ENCODE measurements around the gene RAP1GAP. TPM values are rescaled to one million over a fixed set of nuclear protein-coding genes. Genes with fewer than 3 reads are reported as not detected.

The RAP1GAP gene
- total RNA-seq, 1 experiment from 2014 or later, result not detected

- no peaks in the 10 kb centered on the region for H3K79me2 ChIP-seq (ENCODE audit: low read length)
- H2AFZ ChIP-seq (ENCODE audit: low read length), result no peak overlapping the region
- H3K4me3 ChIP-seq (ENCODE audit: low read length), result no peak overlapping the region
- H3K9me3 ChIP-seq (ENCODE audit: low read length), result no peaks in the 10 kb centered on the region
- H3K9me2 ChIP-seq (replicated peaks; ENCODE audit: insufficient read depth, low read length), result no peaks in the 10 kb centered on the region
- H3K27ac ChIP-seq (ENCODE audit: low read length), result no peak overlapping the region
- no peak for DNase-seq
- H3K4me1 ChIP-seq (ENCODE audit: low read length), result no peaks in the 10 kb centered on the region
- H4K20me1 ChIP-seq (ENCODE audit: insufficient read depth, low read depth, low read length), result no peaks in the 10 kb centered on the region
- no peaks in the 10 kb centered on the region for H3K36me3 ChIP-seq (ENCODE audit: insufficient read depth, low read length)
- H3K9ac ChIP-seq (ENCODE audit: low read length), result no peak overlapping the region
- H3K27me3 ChIP-seq (ENCODE audit: low read length), result no peaks in the 10 kb centered on the region
- no peak overlapping the region for H3K4me2 ChIP-seq (ENCODE audit: low read depth, low read length, poor library complexity, severe bottlenecking)
Observed at GRCh38 chr1:21625390-21626190, 43.6 kb downstream of the RAP1GAP start.

GRCh38 chr1:21624571-21625389, 44.4 kb downstream of the RAP1GAP start:
- Histone ChIP-seq H3K9ac (ENCODE audit: low read length) (no peak overlapping the region), H3K9me2 (replicated peaks; ENCODE audit: insufficient read depth, low read length) (no peaks in the 10 kb centered on the region), H2AFZ (ENCODE audit: low read length) (no peak overlapping the region), H4K20me1 (ENCODE audit: insufficient read depth, low read depth, low read length) (no peaks in the 10 kb centered on the region), H3K4me1 (ENCODE audit: low read length) (no peaks in the 10 kb centered on the region), H3K27me3 (ENCODE audit: low read length) (no peaks in the 10 kb centered on the region), H3K9me3 (ENCODE audit: low read length) (no peaks in the 10 kb centered on the region), H3K4me3 (ENCODE audit: low read length) (no peak overlapping the region), H3K79me2 (ENCODE audit: low read length) (no peaks in the 10 kb centered on the region), H3K4me2 (ENCODE audit: low read depth, low read length, poor library complexity, severe bottlenecking) (no peak overlapping the region), H3K27ac (ENCODE audit: low read length) (no peak overlapping the region), H3K36me3 (ENCODE audit: insufficient read depth, low read length) (no peaks in the 10 kb centered on the region)
- no peak for DNase-seq

GRCh38 chr1:21623410-21623961, 45.7 kb downstream of the RAP1GAP start:
- Histone ChIP-seq H3K27me3 (ENCODE audit: low read length) (no peaks in the 10 kb centered on the region), H3K4me1 (ENCODE audit: low read length) (no peaks in the 10 kb centered on the region), H2AFZ (ENCODE audit: low read length) (no peak overlapping the region), H3K79me2 (ENCODE audit: low read length) (no peaks in the 10 kb centered on the region), H3K27ac (ENCODE audit: low read length) (no peak overlapping the region), H4K20me1 (ENCODE audit: insufficient read depth, low read depth, low read length) (0 out of 2 replicates have a peak, but pooled peaks cover 3% of the 10 kb centered on the region), H3K36me3 (ENCODE audit: insufficient read depth, low read length) (no peaks in the 10 kb centered on the region), H3K9ac (ENCODE audit: low read length) (no peak overlapping the region), H3K4me2 (ENCODE audit: low read depth, low read length, poor library complexity, severe bottlenecking) (no peak overlapping the region), H3K9me2 (replicated peaks; ENCODE audit: insufficient read depth, low read length) (no peaks in the 10 kb centered on the region), H3K9me3 (ENCODE audit: low read length) (no peaks in the 10 kb centered on the region), H3K4me3 (ENCODE audit: low read length) (no peak overlapping the region)
- DNase-seq, result no peak

- H3K79me2 ChIP-seq (ENCODE audit: low read length), result no peaks in the 10 kb centered on the region
- no peak for DNase-seq
- H3K4me1 ChIP-seq (ENCODE audit: low read length), result no peaks in the 10 kb centered on the region
- H3K36me3 ChIP-seq (ENCODE audit: insufficient read depth, low read length), result no peaks in the 10 kb centered on the region
- H2AFZ ChIP-seq (ENCODE audit: low read length), result no peak overlapping the region
- no peaks in the 10 kb centered on the region for H3K9me2 ChIP-seq (replicated peaks; ENCODE audit: insufficient read depth, low read length)
- H3K27me3 ChIP-seq (ENCODE audit: low read length), result no peaks in the 10 kb centered on the region
- no peak overlapping the region for H3K4me3 ChIP-seq (ENCODE audit: low read length)
- no peak overlapping the region for H3K4me2 ChIP-seq (ENCODE audit: low read depth, low read length, poor library complexity, severe bottlenecking)
- no peak overlapping the region for H3K27ac ChIP-seq (ENCODE audit: low read length)
- no peaks in the 10 kb centered on the region for H3K9me3 ChIP-seq (ENCODE audit: low read length)
- 0 out of 2 replicates have a peak, but pooled peaks cover 3% of the 10 kb centered on the region for H4K20me1 ChIP-seq (ENCODE audit: insufficient read depth, low read depth, low read length)
- H3K9ac ChIP-seq (ENCODE audit: low read length), result no peak overlapping the region
Observed at GRCh38 chr1:21622466-21623315, 46.5 kb downstream of the RAP1GAP start.

- H4K20me1 ChIP-seq (ENCODE audit: insufficient read depth, low read depth, low read length), result 0 out of 2 replicates have a peak, but pooled peaks cover 3% of the 10 kb centered on the region
- no peak overlapping the region for H3K4me2 ChIP-seq (ENCODE audit: low read depth, low read length, poor library complexity, severe bottlenecking)
- no peaks in the 10 kb centered on the region for H3K27me3 ChIP-seq (ENCODE audit: low read length)
- no peak overlapping the region for H3K27ac ChIP-seq (ENCODE audit: low read length)
- no peaks in the 10 kb centered on the region for H3K9me3 ChIP-seq (ENCODE audit: low read length)
- no peaks in the 10 kb centered on the region for H3K79me2 ChIP-seq (ENCODE audit: low read length)
- H3K4me3 ChIP-seq (ENCODE audit: low read length), result no peak overlapping the region
- H3K36me3 ChIP-seq (ENCODE audit: insufficient read depth, low read length), result no peaks in the 10 kb centered on the region
- H3K9ac ChIP-seq (ENCODE audit: low read length), result no peak overlapping the region
- no peaks in the 10 kb centered on the region for H3K4me1 ChIP-seq (ENCODE audit: low read length)
- no peak overlapping the region for H2AFZ ChIP-seq (ENCODE audit: low read length)
- H3K9me2 ChIP-seq (replicated peaks; ENCODE audit: insufficient read depth, low read length), result no peaks in the 10 kb centered on the region
- DNase-seq, result no peak
Observed at GRCh38 chr1:21621761-21622436, 47.3 kb downstream of the RAP1GAP start.

GRCh38 chr1:21621051-21621450, 48.1 kb downstream of the RAP1GAP start:
- H3K9me3 ChIP-seq (ENCODE audit: low read length), result no peaks in the 10 kb centered on the region
- H3K27ac ChIP-seq (ENCODE audit: low read length), result no peak overlapping the region
- no peak overlapping the region for H3K4me3 ChIP-seq (ENCODE audit: low read length)
- no peaks in the 10 kb centered on the region for H3K27me3 ChIP-seq (ENCODE audit: low read length)
- no peaks in the 10 kb centered on the region for H3K9me2 ChIP-seq (replicated peaks; ENCODE audit: insufficient read depth, low read length)
- no peaks in the 10 kb centered on the region for H3K36me3 ChIP-seq (ENCODE audit: insufficient read depth, low read length)
- H4K20me1 ChIP-seq (ENCODE audit: insufficient read depth, low read depth, low read length), result 0 out of 2 replicates have a peak, but pooled peaks cover 3% of the 10 kb centered on the region
- H3K4me2 ChIP-seq (ENCODE audit: low read depth, low read length, poor library complexity, severe bottlenecking), result no peak overlapping the region
- H3K4me1 ChIP-seq (ENCODE audit: low read length), result no peaks in the 10 kb centered on the region
- DNase-seq, result no peak
- H2AFZ ChIP-seq (ENCODE audit: low read length), result no peak overlapping the region
- H3K9ac ChIP-seq (ENCODE audit: low read length), result no peak overlapping the region
- no peaks in the 10 kb centered on the region for H3K79me2 ChIP-seq (ENCODE audit: low read length)

- Histone ChIP-seq H3K27me3 (ENCODE audit: low read length) (no peaks in the 10 kb centered on the region), H3K4me3 (ENCODE audit: low read length) (no peak overlapping the region), H3K9ac (ENCODE audit: low read length) (no peak overlapping the region), H3K27ac (ENCODE audit: low read length) (no peak overlapping the region), H3K4me1 (ENCODE audit: low read length) (no peaks in the 10 kb centered on the region), H2AFZ (ENCODE audit: low read length) (no peak overlapping the region), H3K79me2 (ENCODE audit: low read length) (no peaks in the 10 kb centered on the region), H3K9me2 (replicated peaks; ENCODE audit: insufficient read depth, low read length) (no peaks in the 10 kb centered on the region), H4K20me1 (ENCODE audit: insufficient read depth, low read depth, low read length) (0 out of 2 replicates have a peak, but pooled peaks cover 3% of the 10 kb centered on the region), H3K4me2 (ENCODE audit: low read depth, low read length, poor library complexity, severe bottlenecking) (no peak overlapping the region), H3K9me3 (ENCODE audit: low read length) (no peaks in the 10 kb centered on the region), H3K36me3 (ENCODE audit: insufficient read depth, low read length) (no peaks in the 10 kb centered on the region)
- no peak for DNase-seq
Observed at GRCh38 chr1:21620496-21620895, 48.7 kb downstream of the RAP1GAP start.

All from Karpas-422 (cell line).